Measurements from ENCODE around the gene ZNRF3. TPM values are rescaled to one million over a fixed set of nuclear protein-coding genes. Genes with fewer than 3 reads are reported as not detected.

ZNRF3 gene
- total RNA-seq, 1 experiment from 2014 or later, result 2.6 TPM

DNA sequence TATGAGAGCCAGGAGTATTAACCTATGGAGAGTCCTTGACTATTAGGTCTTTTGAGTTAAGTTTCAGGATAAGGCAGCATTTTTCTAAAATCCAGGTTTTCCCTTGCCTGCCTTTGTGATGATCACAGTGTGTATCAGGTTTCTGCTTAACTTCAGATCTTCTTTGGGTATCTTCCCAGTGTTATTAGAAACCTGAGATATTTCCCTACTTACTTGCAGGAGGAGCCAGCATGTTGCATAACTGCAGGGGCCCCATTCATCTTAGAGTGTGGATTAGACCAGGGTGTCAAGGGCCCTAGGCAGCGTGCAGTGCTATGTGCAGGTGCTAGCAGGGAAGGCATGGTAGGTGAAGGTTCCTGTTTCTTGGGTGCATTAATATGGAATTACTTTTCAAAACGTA, 69.5 kb downstream of the ZNRF3 start:
- DNase-seq (ENCODE audit: low spot score), result no peak

DNA sequence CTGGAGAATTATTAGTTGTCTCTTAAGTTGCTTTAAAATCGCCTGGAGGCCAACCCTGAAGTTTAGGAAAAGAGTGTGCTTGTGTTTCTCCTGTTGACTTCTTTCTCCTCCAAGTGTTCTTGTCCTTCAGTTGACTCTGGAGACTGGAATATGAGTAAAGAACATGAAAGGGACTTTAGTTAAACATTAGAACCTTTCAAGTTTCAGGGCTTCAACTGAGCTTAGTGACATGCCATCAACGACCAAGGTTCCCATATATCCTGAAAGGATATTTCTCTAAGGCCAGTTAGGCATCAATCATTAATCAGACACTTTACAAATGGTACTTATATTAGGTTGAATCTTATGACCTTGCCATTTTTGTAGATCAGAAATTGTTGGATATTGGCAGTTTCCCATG, 70.0 kb downstream of the ZNRF3 start:
- DNase-seq (ENCODE audit: low spot score), result no peak

DNA sequence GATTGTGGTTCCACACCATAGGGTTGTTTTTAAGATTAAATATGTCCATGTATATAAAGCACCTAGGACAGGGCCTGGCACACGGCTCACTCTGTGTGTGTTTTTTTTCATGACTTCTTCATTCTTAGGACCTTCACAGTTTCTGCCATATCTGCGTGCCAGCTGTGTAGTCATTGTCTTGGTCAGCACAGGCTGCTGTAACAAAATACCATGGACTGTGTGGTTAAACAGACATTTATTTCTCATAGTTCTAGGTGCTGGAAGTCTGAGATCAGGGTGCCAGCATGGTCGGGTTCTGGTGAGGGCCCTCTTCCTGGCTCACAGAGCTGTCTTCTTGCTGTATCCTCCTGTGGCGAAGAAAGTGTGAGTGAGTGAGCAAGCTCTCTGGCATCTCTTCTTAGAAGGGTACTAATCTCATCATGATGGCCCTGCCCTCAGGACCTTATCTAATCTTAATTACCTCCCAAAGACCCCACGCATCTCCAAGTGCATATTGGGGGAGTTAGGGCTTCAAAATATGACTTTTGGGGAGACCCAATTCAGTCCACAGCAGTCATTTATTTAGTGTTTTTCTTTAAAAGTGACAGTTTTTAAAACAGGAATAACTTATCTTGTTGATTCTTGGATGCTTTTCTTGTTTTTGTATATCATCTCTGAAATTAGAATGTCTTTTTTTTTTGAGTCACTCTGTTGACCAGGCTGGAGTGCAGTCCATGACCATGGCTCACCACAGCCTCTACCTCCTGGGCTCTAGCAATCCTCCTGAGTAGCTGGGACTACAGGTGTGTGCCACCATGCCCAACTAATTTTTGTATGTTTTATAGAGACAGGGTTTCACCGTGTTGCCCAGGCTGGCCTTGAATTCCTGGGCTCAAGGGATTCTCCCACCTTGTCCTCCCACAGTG, 70.9 kb downstream of the ZNRF3 start:
- DNase-seq (ENCODE audit: low spot score), result no peak

DNA sequence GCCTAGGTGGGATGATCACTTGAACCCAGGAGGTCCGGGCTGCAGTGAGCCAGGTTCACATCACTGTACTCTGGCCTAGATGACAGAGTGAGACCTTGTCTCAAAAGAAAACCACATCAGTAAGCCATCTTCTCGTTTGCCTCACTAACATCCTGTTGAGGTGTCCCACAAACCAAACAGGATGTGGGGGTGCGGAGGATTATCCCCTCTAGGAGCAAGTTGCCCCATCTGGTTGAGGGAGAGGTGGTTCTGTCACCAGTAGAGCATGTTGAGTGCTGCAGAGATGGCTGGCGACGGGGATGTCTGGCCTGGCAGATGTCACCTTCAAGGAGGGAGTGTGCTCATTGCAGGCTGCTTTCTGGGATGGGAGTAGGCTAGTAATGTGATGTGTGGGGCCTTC, 72.4 kb downstream of the ZNRF3 start:
- DNase-seq (ENCODE audit: low spot score), result peak; percentile 44

DNA sequence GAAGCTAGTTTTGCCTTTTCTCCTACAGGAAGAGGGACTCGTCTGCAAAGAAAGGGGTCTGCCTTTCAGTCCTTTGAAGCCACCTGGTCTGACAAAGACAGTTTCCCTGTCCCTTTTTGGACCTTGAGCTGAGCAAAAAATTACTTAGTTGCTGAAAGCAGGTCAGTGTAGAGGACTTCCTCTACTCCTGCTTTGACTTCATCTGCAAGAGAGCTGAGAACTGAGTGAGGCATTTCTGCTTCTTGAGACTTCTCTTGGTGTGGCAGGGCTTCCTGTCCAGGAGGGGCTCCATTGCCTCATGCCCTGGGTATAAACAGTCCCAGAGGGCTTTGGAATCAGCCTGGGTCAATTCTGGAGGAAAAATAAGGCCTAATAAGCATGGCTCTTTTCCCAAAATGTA, 73.1 kb downstream of the ZNRF3 start:
- DNase-seq (ENCODE audit: low spot score), result no peak

DNA sequence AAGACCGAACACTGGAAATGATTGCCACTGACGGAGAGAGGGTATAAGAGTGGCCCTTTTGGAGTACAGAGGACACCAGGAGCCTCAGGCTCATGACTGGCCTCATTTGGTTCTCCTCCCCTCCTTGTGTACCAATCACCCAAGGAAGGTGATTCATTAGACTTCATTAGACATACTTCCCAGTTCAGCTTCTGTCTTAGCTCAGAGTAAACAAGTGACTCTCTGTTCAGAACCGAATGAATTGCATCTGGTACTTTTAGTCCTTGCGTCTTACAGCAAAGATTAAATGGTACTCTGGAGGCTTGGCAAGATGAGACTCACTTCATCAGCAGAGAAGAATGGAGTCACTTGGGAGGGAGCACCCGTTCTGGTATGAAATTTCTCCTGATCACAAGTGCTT, 75.2 kb downstream of the ZNRF3 start:
- no peak for DNase-seq (ENCODE audit: low spot score)

DNA sequence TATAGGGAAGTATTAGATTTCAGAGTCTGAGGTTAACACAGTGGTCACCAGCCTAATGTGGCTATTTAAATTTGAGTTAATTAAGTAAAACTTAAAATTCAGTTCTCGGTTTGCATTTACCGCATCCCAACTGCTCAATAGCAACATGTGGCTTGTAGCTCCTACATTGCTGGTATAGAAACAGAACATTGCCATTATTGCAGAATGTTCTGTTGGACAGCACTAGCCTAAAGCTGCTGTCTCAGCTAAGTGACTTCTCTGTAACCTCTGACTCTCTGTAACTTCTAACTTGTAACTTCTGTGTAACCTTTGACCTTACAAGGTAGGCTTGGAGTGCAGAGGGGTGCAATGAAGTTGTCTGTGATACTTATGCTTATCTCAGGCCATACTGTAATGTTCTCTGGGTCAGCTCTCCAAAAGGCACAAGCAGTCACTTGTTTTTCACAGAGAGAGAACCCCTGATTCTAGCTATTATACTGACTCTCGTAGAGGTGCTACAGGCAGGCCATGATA, 78.7 kb downstream of the ZNRF3 start:
- no peak for DNase-seq (ENCODE audit: low spot score)

DNA sequence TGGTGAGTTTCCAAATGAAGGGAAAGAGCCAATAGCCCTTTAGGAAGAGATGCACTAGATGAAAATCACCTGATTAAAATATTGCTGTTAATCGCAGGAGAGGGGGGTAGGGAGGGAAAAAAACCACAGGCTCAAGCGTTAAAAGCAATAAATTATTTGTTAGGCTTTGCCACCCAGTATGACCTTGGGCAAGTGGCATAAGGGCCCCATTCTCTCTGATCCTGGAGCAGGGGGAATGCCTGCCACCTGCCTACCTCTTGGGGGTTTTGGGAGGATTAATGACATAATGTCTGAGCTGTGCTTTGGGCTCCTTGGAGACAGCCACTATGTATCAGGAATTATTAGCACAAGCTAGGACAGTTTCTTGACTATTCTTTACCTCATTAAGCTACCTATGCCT, 80.0 kb downstream of the ZNRF3 start:
- no peak for DNase-seq (ENCODE audit: low spot score)

DNA sequence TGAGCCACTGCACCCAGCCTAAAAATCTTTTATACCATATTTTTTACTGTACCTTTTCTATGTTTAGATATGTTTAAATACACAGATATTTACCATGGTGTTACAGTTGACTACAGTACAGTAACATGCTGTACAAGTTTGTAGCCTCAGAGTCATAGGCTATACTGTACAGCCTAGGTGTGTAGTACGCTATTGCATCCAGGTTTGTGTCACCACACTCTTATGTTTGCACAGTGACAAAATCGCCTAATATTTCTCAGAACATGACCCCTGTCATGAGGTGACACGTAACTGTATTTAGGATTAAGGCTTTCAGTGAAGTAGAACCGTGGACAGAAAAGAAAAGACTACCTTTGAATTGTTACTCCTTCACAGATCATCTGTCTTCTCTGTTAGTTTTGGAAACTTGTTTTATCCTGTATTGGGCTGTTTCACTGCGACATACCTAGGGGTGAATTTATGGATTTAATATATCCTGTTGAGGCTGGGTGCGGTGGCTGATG, 83.8 kb downstream of the ZNRF3 start:
- DNase-seq (ENCODE audit: low spot score), result no peak

DNA sequence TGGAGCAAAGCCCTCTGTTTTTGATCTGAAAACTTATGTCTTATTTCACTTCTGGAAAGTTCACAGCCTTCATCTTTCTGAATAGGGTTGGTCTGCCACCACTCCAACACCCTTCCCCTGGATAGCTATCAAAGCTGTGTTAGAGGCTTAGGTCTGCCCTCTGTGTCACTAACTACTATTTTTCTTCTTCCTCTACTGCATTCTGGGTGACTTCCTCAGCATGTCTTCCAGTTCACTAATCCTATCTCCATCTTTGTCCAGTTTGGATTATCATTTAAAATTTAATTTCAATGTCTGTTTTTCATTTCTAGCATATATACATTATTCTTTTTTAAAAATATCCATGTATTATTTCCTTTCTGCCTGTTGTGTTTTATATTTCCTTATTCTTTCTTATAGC, 84.6 kb downstream of the ZNRF3 start:
- DNase-seq (ENCODE audit: low spot score), result no peak

DNA sequence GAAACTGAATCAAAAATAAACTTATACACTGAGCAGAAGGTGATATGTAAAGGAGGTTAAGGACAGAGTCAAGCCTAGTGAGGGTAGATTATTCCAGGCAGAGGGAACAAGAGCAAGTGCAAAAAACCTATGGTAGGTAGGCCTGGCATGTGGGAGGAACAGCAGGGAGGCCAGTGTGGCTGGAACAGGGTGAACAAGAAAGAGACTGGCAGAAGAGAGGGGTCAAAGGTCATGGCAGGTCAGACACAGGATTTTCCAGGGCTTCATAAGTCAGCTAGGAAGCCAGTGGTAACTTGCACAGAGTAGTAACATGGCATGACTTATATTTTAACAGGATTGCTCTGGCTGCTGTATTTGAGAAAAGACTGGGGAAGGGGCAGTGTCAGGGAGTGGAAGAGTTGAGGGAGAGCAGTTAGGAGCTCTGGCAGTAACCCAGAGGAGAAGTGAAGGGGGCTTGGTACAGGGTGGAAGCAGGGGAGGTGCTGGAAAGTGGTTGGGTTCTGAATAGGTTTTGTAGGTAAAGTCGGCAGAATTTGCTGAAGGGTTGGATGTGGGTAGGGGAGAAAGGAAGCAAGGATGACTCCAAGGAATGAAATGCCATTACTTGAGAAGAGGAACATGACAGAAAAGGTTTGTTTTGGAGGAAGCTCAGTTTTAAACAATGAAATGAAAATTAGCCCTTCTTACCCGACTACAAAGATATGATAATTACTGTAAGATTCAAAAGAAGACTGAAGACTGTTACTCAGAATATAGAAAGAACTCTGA, 86.2 kb downstream of the ZNRF3 start:
- DNase-seq (ENCODE audit: low spot score), result no peak

DNA sequence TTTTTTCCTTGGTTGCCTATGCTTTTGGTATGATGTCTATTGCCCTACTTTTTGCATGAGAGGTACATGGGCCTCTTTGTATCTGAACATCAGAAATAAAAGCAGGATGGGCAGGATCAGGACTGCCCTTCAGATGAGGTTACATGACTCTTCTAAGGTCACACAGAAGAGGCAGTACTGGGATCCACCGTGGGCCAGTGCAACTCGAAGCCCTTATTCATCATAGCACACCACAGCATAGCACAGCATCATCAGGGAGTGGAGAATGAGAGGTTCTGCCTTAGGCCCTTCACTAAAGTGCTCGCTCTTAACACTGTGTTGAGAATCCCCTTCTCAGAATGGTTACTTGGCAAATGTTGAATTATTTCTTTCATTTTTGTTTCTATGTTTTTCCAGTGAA, 90.0 kb downstream of the ZNRF3 start:
- no peak for DNase-seq (ENCODE audit: low spot score)

DNA sequence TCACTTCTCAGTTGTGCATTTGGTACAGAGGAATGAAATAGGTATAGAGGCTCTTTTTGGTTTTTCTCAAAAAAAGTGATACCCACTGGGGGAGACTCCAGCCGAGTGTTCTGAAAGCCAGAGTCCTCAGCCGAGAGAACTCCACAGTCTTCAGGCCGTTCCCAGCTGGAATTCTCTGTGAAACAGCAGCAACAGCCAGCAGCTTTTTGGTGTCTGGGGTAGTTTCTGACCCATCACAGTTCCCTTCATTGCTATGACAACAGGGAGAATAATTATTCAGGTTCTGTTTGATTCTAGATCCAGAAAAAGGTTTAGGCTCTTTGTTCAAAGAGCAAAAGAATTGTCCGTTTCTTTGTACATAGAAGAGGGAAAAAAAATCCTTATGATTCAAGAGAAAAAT, 93.7 kb downstream of the ZNRF3 start:
- no peak for DNase-seq (ENCODE audit: low spot score)

DNA sequence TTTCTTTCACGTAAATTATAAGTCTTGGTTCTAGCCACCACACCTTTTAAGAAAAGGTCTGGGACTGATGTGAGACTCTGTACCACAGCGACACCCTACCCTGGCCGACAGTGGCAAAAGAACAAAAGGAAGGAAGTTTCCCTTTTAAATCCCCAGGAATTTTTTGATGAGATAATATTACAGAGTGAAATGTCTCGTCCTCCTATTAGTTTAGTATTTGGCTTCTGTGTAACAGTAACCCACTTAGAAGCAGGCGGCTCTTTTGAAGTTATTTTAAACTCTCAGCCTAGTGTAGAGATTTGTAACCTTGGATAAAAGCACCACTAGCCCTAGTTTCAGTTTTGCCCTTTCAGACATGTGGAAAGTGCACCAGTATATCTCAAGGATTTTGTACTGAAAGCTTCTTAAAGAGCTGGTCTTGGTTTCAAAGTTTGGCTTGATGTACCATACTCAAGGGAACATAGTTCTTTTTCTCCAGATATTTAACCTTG, 94.2 kb downstream of the ZNRF3 start:
- no peak for DNase-seq (ENCODE audit: low spot score)

DNA sequence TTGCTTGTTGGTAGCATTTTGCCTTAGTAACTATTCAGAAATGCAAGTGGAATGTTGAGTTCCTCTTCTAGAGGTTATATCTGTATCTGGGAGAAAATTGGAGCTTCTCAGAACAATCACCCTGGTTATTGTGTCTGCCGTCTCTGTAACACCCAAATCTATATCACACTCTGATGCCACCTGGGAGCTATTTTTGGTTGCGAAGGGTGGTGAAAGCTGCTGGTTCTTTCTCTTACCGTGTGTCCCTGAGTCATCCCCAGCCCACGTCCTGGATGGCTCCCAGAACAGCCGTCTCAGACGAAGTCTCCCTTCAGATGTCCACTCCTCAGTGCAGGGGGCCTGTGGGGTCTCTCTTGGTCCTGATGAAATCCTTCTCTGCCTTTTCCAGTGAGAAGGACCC, 94.8 kb downstream of the ZNRF3 start:
- peak; percentile 7 for DNase-seq (ENCODE audit: low spot score)

DNA sequence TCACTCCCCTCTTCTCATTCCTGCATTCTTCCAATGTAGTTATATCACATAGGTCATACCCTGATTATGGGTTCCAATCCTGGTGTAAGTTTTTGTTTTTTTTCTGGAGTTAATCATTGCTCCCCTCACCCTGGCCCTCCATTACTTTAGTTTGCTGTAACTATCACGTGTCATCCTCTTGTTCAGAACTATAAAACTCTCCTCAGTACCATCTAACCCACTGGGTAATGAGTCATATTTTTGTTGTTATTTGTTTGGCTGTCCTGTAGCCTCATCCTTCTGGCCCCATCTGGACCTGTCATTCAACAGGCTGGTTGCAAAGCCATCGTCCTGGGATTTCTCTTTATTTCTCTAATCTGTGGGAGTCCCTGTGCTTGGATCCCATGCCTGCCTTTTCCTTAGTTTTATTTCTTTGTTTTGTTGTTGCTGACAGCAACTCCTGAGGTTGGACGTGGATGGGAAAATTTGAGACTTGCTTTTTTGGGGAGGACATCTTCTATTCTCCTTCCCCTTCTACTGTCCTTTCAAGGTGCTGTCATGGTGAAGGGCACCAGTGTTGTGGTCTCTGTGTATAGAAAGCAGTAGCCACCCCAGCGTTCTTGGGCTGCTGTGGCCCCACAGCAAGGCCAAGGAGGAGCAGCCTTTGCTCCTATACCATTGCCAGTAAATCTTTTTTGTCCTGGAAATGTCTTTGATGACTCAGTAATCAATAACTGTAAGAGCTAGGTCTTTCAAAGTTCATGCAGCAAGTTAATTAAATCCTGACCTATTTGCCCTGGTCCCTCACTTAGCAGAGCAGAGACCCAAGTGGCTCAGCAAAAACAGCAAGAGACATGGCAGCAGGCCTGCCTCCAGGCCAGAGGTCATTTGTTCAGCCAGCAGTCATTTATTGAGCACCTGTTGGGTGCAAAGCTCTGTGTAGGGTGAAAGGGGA, 95.8 kb downstream of the ZNRF3 start:
- no peak for DNase-seq (ENCODE audit: low spot score)

DNA sequence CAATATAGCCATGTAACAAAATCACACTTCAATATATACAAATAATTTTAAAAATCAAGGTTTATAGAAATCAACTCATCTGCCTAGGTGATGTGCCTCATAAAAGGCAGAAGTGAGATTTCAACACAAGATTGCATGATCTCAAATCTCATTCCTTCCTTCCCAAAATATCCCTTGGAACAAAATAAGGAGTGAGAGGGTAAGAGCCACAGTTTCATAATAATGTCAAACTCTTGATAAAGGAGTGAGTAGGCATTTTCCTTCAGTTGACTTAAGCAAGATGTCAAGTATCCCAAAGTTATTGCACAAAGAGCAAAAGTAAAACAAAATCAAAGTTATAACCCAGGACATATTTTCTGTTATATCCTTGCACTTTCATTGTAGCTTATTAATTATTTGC, 97.0 kb downstream of the ZNRF3 start:
- no peak for DNase-seq (ENCODE audit: low spot score)

DNA sequence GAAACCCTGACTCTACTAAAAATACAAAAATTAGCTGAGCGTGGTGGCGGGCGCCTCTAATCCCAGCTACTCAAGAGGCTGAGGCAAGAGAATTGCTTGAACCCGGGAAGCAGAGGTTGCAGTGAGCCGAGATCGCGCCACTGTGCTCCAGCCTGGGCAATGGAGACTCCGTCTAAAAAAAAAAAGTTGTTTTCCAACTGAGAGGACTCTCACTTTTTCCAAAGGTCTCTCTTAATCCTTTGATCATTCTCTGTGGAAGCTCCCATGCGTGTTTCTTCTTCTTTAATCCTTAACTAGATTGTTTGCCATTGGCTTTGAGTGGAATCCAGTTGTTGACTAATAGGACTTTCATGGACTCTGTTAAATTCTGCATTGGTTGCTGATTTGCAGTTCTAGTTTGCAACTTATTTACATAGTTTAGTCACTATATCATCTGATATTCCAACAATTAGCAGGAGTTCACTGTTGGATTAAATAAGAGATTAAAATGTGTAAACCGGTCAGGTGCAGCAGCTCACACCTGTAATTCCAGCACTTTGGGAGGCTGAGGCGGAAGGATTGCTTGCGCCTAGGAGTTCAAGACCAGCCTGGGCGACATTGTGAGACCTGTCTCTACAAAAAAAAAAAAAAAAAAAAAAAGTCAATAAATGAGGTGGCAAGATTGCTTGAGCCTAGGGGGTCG, 98.6 kb downstream of the ZNRF3 start:
- no peak for DNase-seq (ENCODE audit: low spot score)

DNA sequence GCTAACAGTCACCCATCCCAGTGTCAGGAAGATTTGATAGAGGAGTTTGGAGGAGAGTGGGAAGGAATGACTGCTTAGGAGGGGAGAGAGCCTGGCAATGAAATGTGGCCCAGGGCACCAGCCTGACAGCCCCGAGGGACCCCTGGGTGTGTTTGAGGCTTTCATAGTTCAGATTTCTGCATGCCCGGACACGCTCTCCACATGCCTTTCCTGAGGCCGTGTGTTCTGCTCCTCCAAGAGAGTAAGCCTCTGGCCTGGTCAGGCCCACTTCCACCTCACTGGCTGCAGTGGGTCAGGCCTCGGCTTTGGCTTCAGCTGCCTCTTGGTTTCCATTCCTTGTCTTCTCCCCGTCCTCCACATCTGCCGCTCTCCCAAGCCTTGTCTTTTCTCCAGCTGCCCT, 99.8 kb downstream of the ZNRF3 start:
- DNase-seq (ENCODE audit: low spot score), result no peak

DNA sequence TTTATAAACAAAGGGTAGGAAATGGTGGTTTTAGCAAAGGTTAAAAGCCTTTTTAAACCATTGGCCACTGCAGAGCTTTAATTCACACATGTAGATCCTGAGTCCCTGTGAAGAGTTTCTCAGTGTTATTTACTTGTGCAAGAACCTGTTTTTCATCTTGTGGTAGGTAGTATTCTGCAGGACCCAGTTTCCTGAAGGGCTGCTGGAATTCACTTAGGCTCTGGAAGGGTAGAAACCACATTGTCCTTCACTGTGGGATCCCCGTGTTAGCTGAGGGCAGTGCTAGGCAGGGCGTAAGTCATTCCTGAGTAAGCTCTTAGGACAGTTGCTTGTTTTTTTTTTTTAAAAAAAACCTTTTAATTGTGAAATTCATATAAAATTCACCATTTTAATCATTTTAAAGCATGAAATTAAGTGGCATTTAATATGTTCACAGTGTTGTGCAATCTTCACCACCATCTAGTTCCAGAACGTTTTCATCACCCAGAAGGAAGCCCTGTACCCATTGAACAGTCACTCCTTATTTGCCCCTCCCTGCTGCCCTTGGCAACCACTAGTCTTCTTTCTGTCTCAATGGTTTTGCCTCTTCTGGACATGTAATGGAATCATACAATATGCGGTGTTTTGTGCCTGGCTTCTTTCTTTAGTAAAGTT, 100.5 kb downstream of the ZNRF3 start:
- no peak for DNase-seq (ENCODE audit: low spot score)
